Panc1 (cell line): ENCODE measurements around the gene RTL1. TPM values are rescaled to one million over a fixed set of nuclear protein-coding genes. Genes with fewer than 3 reads are reported as not detected.

Source experiments
- ATAC-seq: fragments of 200-7000 bp; cut with Tn5 transposase; 2 replicates; pipeline ENCODE4 v1.9.1; 2020; ENCODE audit warnings: mild to moderate bottlenecking, moderate library complexity
- BruUV-seq: library from RNA; stranded (reverse); fragments of 400-500 nt; replicated peaks from 2 replicates; lab custom pipeline; 2021; lab: Mats Ljungman, UMichigan
- CTCF ChIA-PET: fragments of 300-600 bp; sonication (Branson Sonifier 250); formaldehyde crosslinking; loops from one replicate; lab custom pipeline; 2022; ENCODE audit warnings: antibody characterized with exemption; lab: Charles Lee
- POLR2A ChIA-PET: fragments of 300-600 bp; sonication (Branson Sonifier 250); formaldehyde crosslinking; loops from one replicate; lab custom pipeline; 2022; ENCODE audit warnings: antibody characterized with exemption; lab: Charles Lee
- DNase-seq: peaks from one replicate; pipeline ENCODE4 v3.0.0-alpha.2; 2010; ENCODE audit warnings: low read depth, low spot score
- H3K27ac ChIP-seq: 2 replicates; pipeline ENCODE4 v1.5.1; 2011; ENCODE audit warnings: mild to moderate bottlenecking, low read length, inconsistent platforms
- H3K27me3 ChIP-seq: fragments of 200-500 bp; sonication (Bioruptor generic); 2 replicates; pipeline ENCODE4 v1.6.0; 2014; ENCODE audit warnings: low read length, inconsistent platforms; ENCODE audit not compliant: control insufficient read depth, insufficient read depth
- H3K36me3 ChIP-seq: fragments of 200-500 bp; sonication (Bioruptor generic); 2 replicates; pipeline ENCODE4 v1.5.1; 2014; ENCODE audit warnings: inconsistent platforms, mild to moderate bottlenecking, low read length, moderate library complexity; ENCODE audit not compliant: control insufficient read depth, insufficient read depth
- H3K4me1 ChIP-seq: 2 replicates; pipeline ENCODE4 v1.5.1; 2011; ENCODE audit warnings: inconsistent platforms, mild to moderate bottlenecking, low read length, moderate library complexity; ENCODE audit not compliant: control insufficient read depth, insufficient read depth
- H3K4me3 ChIP-seq, 2 experiments: 2 replicates each; pipeline ENCODE4 v1.5.1; 2011 to 2012; ENCODE audit warnings: low read depth in 2 of 2, low read length in 2 of 2, mild to moderate bottlenecking in 2 of 2, inconsistent platforms in 1 of 2, moderate library complexity in 1 of 2
- H3K9me3 ChIP-seq: fragments of 200-500 bp; sonication (Bioruptor generic); 2 replicates; pipeline ENCODE4 v1.5.1; 2014; ENCODE audit warnings: low read depth, mild to moderate bottlenecking, inconsistent platforms, low read length, moderate library complexity; ENCODE audit not compliant: control insufficient read depth, insufficient read depth
- POLR2AphosphoS5 ChIP-seq: IDR thresholded peaks from 2 replicates; pipeline ENCODE4 v1.6.1; 2012; ENCODE audit warnings: mild to moderate bottlenecking, low read depth, low read length, moderate library complexity
- SIN3A ChIP-seq: IDR thresholded peaks from 2 replicates; pipeline ENCODE4 v1.6.1; 2012; ENCODE audit warnings: low read depth, mild to moderate bottlenecking, low read length, moderate library complexity, borderline replicate concordance; ENCODE audit not compliant: insufficient read depth
- TCF7L2 ChIP-seq: IDR thresholded peaks from 2 replicates; pipeline ENCODE4 v1.6.1; 2011; ENCODE audit warnings: mild to moderate bottlenecking, low read depth, low read length, inconsistent platforms
- in situ Hi-C: cut with HindIII; loops from 2 replicates; pipeline ENCODE4 v1.10.0; 2016; ENCODE audit warnings: low sequenced_read_pairs, low pct_unique_long_range_greater_than_20kb
- intact Hi-C: fragments of 100-400 bp; cut with micrococcal nuclease; formaldehyde crosslinking; loops from one replicate; pipeline ENCODE4 v1.10.0; 2022; ENCODE audit not compliant: unreplicated experiment
- total RNA-seq: library from RNA; stranded (reverse); gene quantifications from one replicate; pipeline ENCODE4 v1.2.1, GENCODE V29; 2021; ENCODE audit not compliant: unreplicated experiment
- TF ChIP-seq, protein P1 (sequence below), 2 experiments: IDR thresholded peaks; 2 replicates each; pipeline ENCODE4 v1.6.1; 2011 to 2012; ENCODE audit warnings: low read depth in 2 of 2, control low read depth in 1 of 2, low read length in 1 of 2, mild to moderate bottlenecking in 1 of 2, moderate library complexity in 1 of 2; ENCODE audit not compliant: insufficient read depth in 1 of 2
- TF ChIP-seq, protein P2 (sequence below): fragments of 450-650 bp; IDR thresholded peaks from 2 replicates; pipeline ENCODE4 v1.5.1; 2017; ENCODE audit warnings: mild to moderate bottlenecking

RTL1 gene
- total RNA-seq, 1 experiment from 2014 or later, result not detected

DNA sequence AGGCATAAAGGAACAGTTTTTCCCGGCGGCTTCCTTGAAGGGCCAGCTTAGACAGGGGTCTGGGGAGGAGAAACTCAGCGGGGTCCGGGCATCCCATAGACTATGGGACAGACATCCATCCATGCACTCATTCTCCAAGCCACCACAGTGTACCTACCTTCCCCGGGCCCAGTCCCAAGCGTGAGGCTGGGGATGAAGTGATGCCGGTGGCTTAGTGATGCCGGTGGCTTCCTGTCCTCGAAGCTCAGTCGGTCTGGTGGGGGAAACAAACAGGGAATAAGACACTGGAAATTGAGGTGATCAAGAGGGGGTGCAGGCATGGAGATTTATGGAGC lies 421 bp downstream of the RTL1 start:
- no peak overlapping the region for H3K4me3 ChIP-seq
- BruUV-seq, result no TSS peak
- ATAC-seq (no peak), DNase-seq (no peak)
- H3K27me3 ChIP-seq, result no peaks in the 10 kb centered on the region
- POLR2A ChIA-PET, result no interaction called here
- CTCF ChIA-PET, result no interaction called here
- TF ChIP-seq TCF7L2 (no peak), POLR2AphosphoS5 (no peak), SIN3A (no peak)
- TF ChIP-seq, protein P1, sequence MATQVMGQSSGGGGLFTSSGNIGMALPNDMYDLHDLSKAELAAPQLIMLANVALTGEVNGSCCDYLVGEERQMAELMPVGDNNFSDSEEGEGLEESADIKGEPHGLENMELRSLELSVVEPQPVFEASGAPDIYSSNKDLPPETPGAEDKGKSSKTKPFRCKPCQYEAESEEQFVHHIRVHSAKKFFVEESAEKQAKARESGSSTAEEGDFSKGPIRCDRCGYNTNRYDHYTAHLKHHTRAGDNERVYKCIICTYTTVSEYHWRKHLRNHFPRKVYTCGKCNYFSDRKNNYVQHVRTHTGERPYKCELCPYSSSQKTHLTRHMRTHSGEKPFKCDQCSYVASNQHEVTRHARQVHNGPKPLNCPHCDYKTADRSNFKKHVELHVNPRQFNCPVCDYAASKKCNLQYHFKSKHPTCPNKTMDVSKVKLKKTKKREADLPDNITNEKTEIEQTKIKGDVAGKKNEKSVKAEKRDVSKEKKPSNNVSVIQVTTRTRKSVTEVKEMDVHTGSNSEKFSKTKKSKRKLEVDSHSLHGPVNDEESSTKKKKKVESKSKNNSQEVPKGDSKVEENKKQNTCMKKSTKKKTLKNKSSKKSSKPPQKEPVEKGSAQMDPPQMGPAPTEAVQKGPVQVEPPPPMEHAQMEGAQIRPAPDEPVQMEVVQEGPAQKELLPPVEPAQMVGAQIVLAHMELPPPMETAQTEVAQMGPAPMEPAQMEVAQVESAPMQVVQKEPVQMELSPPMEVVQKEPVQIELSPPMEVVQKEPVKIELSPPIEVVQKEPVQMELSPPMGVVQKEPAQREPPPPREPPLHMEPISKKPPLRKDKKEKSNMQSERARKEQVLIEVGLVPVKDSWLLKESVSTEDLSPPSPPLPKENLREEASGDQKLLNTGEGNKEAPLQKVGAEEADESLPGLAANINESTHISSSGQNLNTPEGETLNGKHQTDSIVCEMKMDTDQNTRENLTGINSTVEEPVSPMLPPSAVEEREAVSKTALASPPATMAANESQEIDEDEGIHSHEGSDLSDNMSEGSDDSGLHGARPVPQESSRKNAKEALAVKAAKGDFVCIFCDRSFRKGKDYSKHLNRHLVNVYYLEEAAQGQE (IDR thresholded peaks at IDR 0.05; ENCODE audit: insufficient read depth in 1 of 2, low read depth in 2 of 2, low read length in 1 of 2), result no peak
- TF ChIP-seq, protein P2, sequence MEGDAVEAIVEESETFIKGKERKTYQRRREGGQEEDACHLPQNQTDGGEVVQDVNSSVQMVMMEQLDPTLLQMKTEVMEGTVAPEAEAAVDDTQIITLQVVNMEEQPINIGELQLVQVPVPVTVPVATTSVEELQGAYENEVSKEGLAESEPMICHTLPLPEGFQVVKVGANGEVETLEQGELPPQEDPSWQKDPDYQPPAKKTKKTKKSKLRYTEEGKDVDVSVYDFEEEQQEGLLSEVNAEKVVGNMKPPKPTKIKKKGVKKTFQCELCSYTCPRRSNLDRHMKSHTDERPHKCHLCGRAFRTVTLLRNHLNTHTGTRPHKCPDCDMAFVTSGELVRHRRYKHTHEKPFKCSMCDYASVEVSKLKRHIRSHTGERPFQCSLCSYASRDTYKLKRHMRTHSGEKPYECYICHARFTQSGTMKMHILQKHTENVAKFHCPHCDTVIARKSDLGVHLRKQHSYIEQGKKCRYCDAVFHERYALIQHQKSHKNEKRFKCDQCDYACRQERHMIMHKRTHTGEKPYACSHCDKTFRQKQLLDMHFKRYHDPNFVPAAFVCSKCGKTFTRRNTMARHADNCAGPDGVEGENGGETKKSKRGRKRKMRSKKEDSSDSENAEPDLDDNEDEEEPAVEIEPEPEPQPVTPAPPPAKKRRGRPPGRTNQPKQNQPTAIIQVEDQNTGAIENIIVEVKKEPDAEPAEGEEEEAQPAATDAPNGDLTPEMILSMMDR, result no peak
- H3K27ac ChIP-seq, result no peak overlapping the region
- no peaks in the 10 kb centered on the region for H3K4me1 ChIP-seq
- no peaks in the 10 kb centered on the region for H3K9me3 ChIP-seq
- no peaks in the 10 kb centered on the region for H3K36me3 ChIP-seq
- intact Hi-C loops, result no loop called here
- in situ Hi-C loops, result no loop called here

DNA sequence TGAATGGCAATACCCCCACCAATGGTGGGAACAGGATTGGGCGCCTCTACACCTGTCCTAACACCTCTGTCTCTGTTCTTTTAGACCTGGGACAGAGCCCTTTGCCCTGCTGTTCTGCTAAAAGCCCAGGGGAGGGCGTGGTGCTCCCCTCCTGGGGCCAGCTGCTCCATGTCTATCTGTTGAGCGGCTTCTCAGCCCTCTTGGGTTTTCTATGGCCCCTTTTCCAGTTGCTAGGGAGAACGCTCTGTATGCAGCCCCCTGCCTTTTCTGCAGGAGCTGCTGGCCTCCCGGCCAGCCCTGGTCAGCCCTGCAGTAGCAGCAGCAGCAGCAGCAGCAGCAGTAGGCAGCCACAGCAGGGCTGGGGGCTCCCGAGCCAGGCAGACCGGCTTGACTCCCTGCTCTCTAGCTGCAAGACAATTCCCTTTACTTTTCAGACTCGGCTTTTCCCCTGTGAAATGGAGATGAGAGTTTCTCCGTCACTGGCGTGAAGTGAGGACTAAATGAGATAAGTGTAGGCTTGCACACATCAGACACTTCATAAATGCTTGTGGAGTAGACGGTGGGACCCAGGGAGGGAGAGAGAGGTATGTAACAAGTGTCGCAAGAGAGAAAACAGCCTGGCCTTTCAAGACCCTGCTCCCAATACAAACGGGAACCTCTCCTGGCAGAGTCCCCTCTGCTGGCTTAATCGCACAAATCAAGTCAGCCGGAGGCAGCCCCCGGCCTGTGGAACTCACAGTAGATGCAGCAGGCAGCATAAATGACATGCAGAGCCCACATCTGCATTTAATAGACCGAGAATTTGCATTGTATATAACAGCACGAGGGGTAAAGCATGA lies 1.0 kb downstream of the RTL1 start:
- TF ChIP-seq, protein P1 (IDR thresholded peaks at IDR 0.05; ENCODE audit: insufficient read depth in 1 of 2, low read depth in 2 of 2, low read length in 1 of 2), result no peak
- TF ChIP-seq, protein P2, result peak; percentile 60
- DNase-seq (no peak), ATAC-seq (0 out of 2 replicates have a peak, but pooled peaks have one; percentile 39)
- in situ Hi-C loops, result no loop called here
- Histone ChIP-seq H3K36me3 (no peaks in the 10 kb centered on the region), H3K9me3 (no peaks in the 10 kb centered on the region), H3K27ac (no peak overlapping the region), H3K27me3 (no peaks in the 10 kb centered on the region), H3K4me1 (no peaks in the 10 kb centered on the region), H3K4me3 (no peak overlapping the region)
- intact Hi-C loops, result no loop called here
- BruUV-seq, result no TSS peak
- CTCF ChIA-PET, result interaction anchor here (0.6 kb wide), 1 partner anchor 128 kb away, joined by 4 read pairs; no protein-coding TSS in a partner anchor
- POLR2A ChIA-PET, result no interaction called here
